Smooth muscle cell (in vitro differentiated cells): ENCODE data around the gene ZFHX3. TPM values are rescaled to one million over a fixed set of nuclear protein-coding genes. Genes with fewer than 3 reads are reported as not detected.

ENCODE experiments used
- DNase-seq: peaks from one replicate; lab custom pipeline; 2025; ENCODE audit not compliant: unreplicated experiment; lab: John Stamatoyannopoulos, UW
- H2AFZ ChIP-seq: fragments of 200-600 bp; sonication (generic); 2 replicates; pipeline ENCODE4 v1.6.0; 2016; ENCODE audit warnings: antibody characterized with exemption, low read depth, mild to moderate bottlenecking
- H3F3A ChIP-seq: fragments of 200-600 bp; sonication (generic); 2 replicates; pipeline ENCODE4 v1.6.0; 2017; ENCODE audit warnings: antibody characterized with exemption, low read depth
- H3K27ac ChIP-seq: fragments of 200-600 bp; sonication (generic); 2 replicates; pipeline ENCODE4 v1.5.1; 2016; ENCODE audit warnings: low read depth, mild to moderate bottlenecking
- H3K27me3 ChIP-seq: fragments of 200-600 bp; sonication (generic); 2 replicates; pipeline ENCODE4 v1.6.1; 2016; ENCODE audit warnings: low read depth, mild to moderate bottlenecking
- H3K36me3 ChIP-seq: fragments of 200-600 bp; sonication (generic); 2 replicates; pipeline ENCODE4 v1.5.1; 2016; ENCODE audit warnings: low read depth
- H3K4me1 ChIP-seq: fragments of 200-600 bp; sonication (generic); 2 replicates; pipeline ENCODE4 v1.5.1; 2016; ENCODE audit warnings: low read depth
- H3K4me2 ChIP-seq: fragments of 200-600 bp; sonication (generic); 2 replicates; pipeline ENCODE4 v1.6.0; 2016; ENCODE audit warnings: mild to moderate bottlenecking
- H3K4me3 ChIP-seq: fragments of 200-600 bp; sonication (generic); 2 replicates; pipeline ENCODE4 v1.5.1; 2016; ENCODE audit warnings: mild to moderate bottlenecking
- H3K79me2 ChIP-seq: fragments of 200-600 bp; sonication (generic); 2 replicates; pipeline ENCODE4 v1.6.0; 2016; ENCODE audit warnings: low read depth, mild to moderate bottlenecking
- H3K9ac ChIP-seq: fragments of 200-600 bp; sonication (generic); 2 replicates; pipeline ENCODE4 v1.6.0; 2016; ENCODE audit warnings: low read depth
- H3K9me3 ChIP-seq: fragments of 200-600 bp; sonication (generic); replicated peaks from 2 replicates; pipeline ENCODE4 v1.5.1; 2016; ENCODE audit warnings: low read depth
- H4K20me1 ChIP-seq: fragments of 200-600 bp; sonication (generic); 2 replicates; pipeline ENCODE4 v1.6.0; 2016; ENCODE audit warnings: low read depth
- WGBS: methylation state at CpG from one replicate; pipeline ENCODE4 v1.1.7; 2016; ENCODE audit warnings: low lambda C conversion rate; 5-methylcytosine and 5-hydroxymethylcytosine counted together
- polyA plus RNA-seq: library from polyadenylated mRNA; unstranded; fragments of >200 nt; fragmentation: Nextera tagmentation; extraction: Ambion mirVana; gene quantifications from 2 replicates; pipeline ENCODE4 v1.2.1, GENCODE V29; 2016
- total RNA-seq: library from RNA; depleted of rRNA; stranded (reverse); fragments of >200 nt; gene quantifications from 2 replicates; pipeline ENCODE4 v1.2.3, GENCODE V29; 2014
- TF ChIP-seq, protein P1 (sequence below): fragments of 200-600 bp; sonication (generic); IDR thresholded peaks from 2 replicates; pipeline ENCODE4 v1.5.1; 2017; ENCODE audit warnings: borderline replicate concordance, mild to moderate bottlenecking, antibody characterized with exemption; ENCODE audit not compliant: insufficient read depth, poor library complexity, severe bottlenecking

The ZFHX3 gene
- total and polyA plus RNA-seq, 2 experiments from 2014 or later = 3.1 to 9.8 TPM

DNA sequence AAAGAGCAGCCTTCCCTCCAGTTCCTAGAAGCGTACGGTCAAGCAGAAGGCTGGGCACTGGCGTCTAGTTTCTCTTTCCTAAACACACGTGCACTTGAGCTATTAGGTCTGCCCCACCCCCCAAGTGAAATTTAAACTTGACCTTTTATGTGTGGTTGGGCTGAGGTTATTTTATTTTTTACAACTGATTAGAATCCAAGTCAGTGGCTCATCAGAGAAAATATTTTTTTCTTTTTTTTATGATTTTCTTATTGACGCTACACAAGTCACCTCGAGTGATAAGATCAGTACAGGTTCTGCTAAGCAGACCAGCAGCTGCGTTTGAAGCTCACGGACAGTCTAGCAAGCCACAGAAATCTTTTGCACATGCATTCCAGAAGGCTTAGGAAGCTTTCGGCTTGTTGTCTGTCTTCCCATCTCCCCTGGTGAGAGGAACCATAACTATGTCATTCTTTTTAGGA, 95.1 kb downstream of the ZFHX3 start:
- peaks cover 6% of the 10 kb centered on the region for H3F3A ChIP-seq

DNA sequence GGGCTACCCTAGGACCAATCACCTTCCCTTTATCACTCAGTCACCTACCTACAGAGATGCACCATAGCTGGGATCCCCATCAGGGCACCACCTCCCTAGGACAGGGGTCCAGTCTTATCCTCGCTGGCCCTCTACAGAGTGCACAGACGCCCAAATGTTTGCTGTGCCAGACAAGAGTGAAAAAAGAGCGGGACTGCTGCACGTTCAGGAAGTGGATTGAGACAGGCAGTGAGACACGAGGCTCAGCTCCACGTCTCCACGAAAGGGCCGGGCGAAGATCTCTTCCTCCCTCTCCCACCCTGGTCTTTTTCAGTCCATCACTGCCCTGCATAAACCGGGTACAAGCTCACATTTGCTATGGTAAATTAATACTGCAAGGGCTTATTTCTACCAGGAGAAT, 95.5 kb downstream of the ZFHX3 start:
- TF ChIP-seq, protein P1, sequence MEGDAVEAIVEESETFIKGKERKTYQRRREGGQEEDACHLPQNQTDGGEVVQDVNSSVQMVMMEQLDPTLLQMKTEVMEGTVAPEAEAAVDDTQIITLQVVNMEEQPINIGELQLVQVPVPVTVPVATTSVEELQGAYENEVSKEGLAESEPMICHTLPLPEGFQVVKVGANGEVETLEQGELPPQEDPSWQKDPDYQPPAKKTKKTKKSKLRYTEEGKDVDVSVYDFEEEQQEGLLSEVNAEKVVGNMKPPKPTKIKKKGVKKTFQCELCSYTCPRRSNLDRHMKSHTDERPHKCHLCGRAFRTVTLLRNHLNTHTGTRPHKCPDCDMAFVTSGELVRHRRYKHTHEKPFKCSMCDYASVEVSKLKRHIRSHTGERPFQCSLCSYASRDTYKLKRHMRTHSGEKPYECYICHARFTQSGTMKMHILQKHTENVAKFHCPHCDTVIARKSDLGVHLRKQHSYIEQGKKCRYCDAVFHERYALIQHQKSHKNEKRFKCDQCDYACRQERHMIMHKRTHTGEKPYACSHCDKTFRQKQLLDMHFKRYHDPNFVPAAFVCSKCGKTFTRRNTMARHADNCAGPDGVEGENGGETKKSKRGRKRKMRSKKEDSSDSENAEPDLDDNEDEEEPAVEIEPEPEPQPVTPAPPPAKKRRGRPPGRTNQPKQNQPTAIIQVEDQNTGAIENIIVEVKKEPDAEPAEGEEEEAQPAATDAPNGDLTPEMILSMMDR = no peak
- no peaks in the 10 kb centered on the region for H3K36me3 ChIP-seq
- peaks cover 6% of the 10 kb centered on the region for H3F3A ChIP-seq
- peak overlapping the region; percentile 71 for H3K4me2 ChIP-seq
- peak overlapping the region; percentile 40 for H3K27ac ChIP-seq
- no peak overlapping the region for H3K9ac ChIP-seq
- no peaks in the 10 kb centered on the region for H3K9me3 ChIP-seq
- peaks cover 22% of the 10 kb centered on the region for H3K79me2 ChIP-seq
- WGBS = 65% methylated on average over 10 of the region's 10 CpGs
- peaks cover 66% of the 10 kb centered on the region for H4K20me1 ChIP-seq
- H3K4me1 ChIP-seq = peaks cover 21% of the 10 kb centered on the region
- no peak for DNase-seq
- H3K27me3 ChIP-seq = no peaks in the 10 kb centered on the region
- no peak overlapping the region for H2AFZ ChIP-seq
- H3K4me3 ChIP-seq = peak overlapping the region; percentile 21

More for the DNA sequence above, 95.1 kb downstream of the ZFHX3 start:
- Histone ChIP-seq H3K9me3 (no peaks in the 10 kb centered on the region), H3K4me2 (peak overlapping the region; percentile 71), H3K4me1 (peaks cover 17% of the 10 kb centered on the region), H3K9ac (no peak overlapping the region), H3K27ac (peak overlapping the region; percentile 40), H3K4me3 (peak overlapping the region; percentile 21), H3K36me3 (no peaks in the 10 kb centered on the region), H2AFZ (no peak overlapping the region), H3K27me3 (no peaks in the 10 kb centered on the region), H4K20me1 (peaks cover 63% of the 10 kb centered on the region), H3K79me2 (peaks cover 22% of the 10 kb centered on the region)
- 25% methylated on average over 9 of the region's 9 CpGs for WGBS
- TF ChIP-seq, protein P1 = no peak
- no peak for DNase-seq

DNA sequence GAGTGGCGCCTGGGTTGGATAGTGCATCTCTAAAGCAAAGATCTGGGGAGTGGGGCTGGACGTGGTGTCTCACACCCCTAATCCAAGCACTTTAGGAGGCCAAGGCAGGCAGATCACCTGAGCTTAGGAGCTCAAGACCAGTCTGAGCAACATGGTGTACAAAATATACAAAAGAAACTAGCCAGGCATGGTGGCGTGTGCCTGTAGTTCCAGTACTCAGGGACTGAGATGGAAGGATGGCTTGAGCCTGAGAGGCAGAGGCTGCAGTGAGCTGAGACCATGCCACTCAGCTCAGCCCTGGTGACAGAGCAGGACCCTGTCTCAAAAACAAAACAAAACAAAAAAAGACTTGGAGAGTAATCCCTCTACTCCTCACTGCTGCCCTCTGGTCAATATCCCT, 96.0 kb downstream of the ZFHX3 start:
- no peak overlapping the region for H3K4me3 ChIP-seq
- peaks cover 24% of the 10 kb centered on the region for H3K79me2 ChIP-seq
- H3K9me3 ChIP-seq = no peaks in the 10 kb centered on the region
- peaks cover 26% of the 10 kb centered on the region for H3K4me1 ChIP-seq
- H3K9ac ChIP-seq = no peak overlapping the region
- H3K36me3 ChIP-seq = no peaks in the 10 kb centered on the region
- H3F3A ChIP-seq = peaks cover 6% of the 10 kb centered on the region
- TF ChIP-seq, protein P1 = no peak
- H3K4me2 ChIP-seq = peak overlapping the region; percentile 71
- WGBS = 91% methylated on average over 3 of the region's 3 CpGs
- peak overlapping the region; percentile 40 for H3K27ac ChIP-seq
- no peaks in the 10 kb centered on the region for H3K27me3 ChIP-seq
- DNase-seq = no peak
- H2AFZ ChIP-seq = no peak overlapping the region
- H4K20me1 ChIP-seq = peaks cover 66% of the 10 kb centered on the region

GRCh38 chr16:72950669-72951068, 97.3 kb downstream of the ZFHX3 start:
- peaks cover 6% of the 10 kb centered on the region for H3F3A ChIP-seq
- H2AFZ ChIP-seq = no peak overlapping the region
- H3K36me3 ChIP-seq = no peaks in the 10 kb centered on the region
- H4K20me1 ChIP-seq = peaks cover 76% of the 10 kb centered on the region
- peaks cover 27% of the 10 kb centered on the region for H3K4me1 ChIP-seq
- H3K9ac ChIP-seq = no peak overlapping the region
- H3K4me3 ChIP-seq = no peak overlapping the region
- 99% methylated on average over 20 of the region's 20 CpGs for WGBS
- TF ChIP-seq, protein P1 = no peak
- H3K79me2 ChIP-seq = peaks cover 33% of the 10 kb centered on the region
- H3K27ac ChIP-seq = no peak overlapping the region
- H3K9me3 ChIP-seq = no peaks in the 10 kb centered on the region
- H3K4me2 ChIP-seq = no peak overlapping the region
- no peak for DNase-seq
- no peaks in the 10 kb centered on the region for H3K27me3 ChIP-seq
